ENCODE data around the gene TLL1. TPM values are rescaled to one million over a fixed set of nuclear protein-coding genes. Genes with fewer than 3 reads are reported as not detected.

The TLL1 gene
- total RNA-seq (2022; extraction: Qiagen RNA extraction; ENCODE audit: low read depth): 0.13 to 0.59 TPM (median 0.17 TPM) in 5 replicates

GRCh38 chr4:165872461-165873297 lies at the start of gene TLL1:
TLL1 (plus strand) TSS chr4:165873237; CDS start chr4:165873905, 668 bp downstream.

